Coronary artery (tissue), 2 donors: Measurements from ENCODE around the gene RALGAPA1.
"Not testable (repeated sequence)": the region's sequence is repeated elsewhere in the genome, so short reads cannot be mapped to it uniquely, and the experiment has no call there.

Experiments
- DNase-seq: peaks from one replicate; pipeline ENCODE4 v3.0.0-alpha.2; 2017; ENCODE audit warnings: low spot score
- H3K27ac ChIP-seq, 2 donors: fragments of 200-600 bp; sonication (generic); one replicate each; pipeline ENCODE4 v1.5.1; 2016 to 2019
- H3K4me3 ChIP-seq: fragments of 200-600 bp; sonication (generic); 2 replicates; pipeline ENCODE4 v1.5.1; 2016; ENCODE audit warnings: mild to moderate bottlenecking, moderate library complexity
- TF ChIP-seq, protein P1 (sequence below): fragments of 200-600 bp; sonication (generic); IDR thresholded peaks from one replicate; pipeline ENCODE4 v1.5.1; 2019; ENCODE audit warnings: antibody characterized with exemption

Gene RALGAPA1

DNA sequence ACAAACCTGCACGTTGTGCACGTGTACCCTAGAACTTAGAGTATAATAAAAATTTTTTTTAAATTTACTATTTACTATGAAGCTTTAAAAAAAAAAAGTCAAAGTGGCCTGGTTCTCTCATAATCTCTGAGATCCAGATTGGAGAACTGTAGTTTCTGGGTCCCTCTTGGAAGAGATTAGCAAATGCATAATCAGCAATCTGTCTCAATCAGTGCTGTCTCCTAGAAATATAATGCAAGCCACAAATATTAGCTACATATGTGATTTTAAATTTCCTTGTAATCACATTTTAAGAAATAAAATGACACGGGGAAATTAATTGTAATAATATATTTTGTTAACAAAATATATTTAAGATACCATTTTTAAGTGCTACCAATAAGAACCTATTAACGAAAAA, 32.3 kb downstream of the RALGAPA1 start:
- no peak for DNase-seq
- no peak overlapping the region for H3K4me3 ChIP-seq
- TF ChIP-seq, protein P1, sequence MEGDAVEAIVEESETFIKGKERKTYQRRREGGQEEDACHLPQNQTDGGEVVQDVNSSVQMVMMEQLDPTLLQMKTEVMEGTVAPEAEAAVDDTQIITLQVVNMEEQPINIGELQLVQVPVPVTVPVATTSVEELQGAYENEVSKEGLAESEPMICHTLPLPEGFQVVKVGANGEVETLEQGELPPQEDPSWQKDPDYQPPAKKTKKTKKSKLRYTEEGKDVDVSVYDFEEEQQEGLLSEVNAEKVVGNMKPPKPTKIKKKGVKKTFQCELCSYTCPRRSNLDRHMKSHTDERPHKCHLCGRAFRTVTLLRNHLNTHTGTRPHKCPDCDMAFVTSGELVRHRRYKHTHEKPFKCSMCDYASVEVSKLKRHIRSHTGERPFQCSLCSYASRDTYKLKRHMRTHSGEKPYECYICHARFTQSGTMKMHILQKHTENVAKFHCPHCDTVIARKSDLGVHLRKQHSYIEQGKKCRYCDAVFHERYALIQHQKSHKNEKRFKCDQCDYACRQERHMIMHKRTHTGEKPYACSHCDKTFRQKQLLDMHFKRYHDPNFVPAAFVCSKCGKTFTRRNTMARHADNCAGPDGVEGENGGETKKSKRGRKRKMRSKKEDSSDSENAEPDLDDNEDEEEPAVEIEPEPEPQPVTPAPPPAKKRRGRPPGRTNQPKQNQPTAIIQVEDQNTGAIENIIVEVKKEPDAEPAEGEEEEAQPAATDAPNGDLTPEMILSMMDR, result no peak

DNA sequence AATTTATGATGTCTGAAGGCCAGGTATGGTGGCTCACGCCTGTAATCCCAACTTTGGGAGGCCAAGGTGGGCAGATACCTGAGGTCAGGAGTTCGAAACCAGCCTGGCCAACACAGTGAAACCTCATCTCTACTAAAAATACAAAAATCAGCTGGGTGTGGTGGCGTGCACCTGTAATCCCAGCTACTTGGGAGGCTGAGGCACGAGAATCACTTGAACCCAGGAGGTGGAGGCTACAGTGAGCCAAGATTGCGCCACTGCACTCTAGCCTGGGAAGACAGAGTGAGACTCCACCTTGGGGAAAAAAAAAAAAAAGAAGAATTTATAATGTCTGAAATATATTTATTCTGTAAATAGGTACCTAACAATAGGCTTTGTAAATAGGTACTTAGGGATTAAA, 33.0 kb downstream of the RALGAPA1 start:
- DNase-seq, H3K27ac ChIP-seq, H3K4me3 ChIP-seq: not testable (repeated sequence)

More for the DNA sequence above, 32.3 kb downstream of the RALGAPA1 start:
- H3K27ac ChIP-seq, result no peak overlapping the region

DNA sequence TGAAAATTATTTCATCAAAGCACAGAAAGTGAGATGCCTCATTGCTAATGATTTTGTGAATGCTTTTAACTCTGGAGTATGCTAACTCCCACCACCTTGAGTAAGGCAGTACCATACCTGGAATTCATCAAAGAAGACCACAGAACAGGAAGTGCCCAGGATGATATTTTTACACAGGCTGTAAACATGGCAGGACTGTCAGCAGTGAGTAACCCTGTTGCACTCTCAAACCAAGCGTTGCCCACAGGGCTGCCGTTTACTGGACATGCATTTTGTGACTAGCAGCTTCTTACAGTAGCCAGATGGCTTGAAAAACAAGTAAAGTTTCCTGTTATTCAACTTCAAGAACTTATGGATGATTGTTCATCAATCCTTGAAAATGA, 42.4 kb downstream of the RALGAPA1 start:
- no peak overlapping the region for H3K27ac ChIP-seq
- DNase-seq, result no peak
- no peak overlapping the region for H3K4me3 ChIP-seq
- TF ChIP-seq, protein P1, result no peak

DNA sequence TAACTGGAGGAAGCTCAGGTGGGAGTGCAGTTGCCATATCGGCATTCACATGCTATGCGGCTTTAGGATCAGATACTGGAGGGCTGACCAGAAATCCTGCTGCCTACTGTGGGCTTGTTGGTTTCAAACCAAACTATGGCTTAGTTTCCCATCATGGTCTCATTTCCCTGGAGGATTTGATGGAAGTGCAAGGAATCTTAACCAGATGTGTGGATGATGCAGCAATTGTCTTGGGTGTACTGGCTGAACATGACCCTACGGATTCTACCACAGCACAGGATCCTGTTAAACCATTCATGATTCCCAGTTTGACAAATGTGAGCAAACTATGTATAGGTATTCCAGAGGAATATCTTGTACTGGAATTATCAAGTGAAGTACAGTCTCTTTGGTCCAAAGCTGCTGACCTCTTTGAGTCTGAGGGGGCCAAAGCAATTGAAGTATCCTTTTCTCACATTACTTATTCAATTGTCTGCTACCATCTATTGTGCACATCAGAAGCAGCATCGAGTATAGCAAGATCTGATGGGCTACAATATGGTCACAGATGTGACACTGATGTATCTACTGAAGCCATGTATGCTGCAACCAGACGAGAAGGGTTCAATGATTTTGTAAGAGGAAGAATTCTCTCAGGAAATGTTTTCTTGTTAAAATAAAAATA, 42.9 kb downstream of the RALGAPA1 start:
- TF ChIP-seq, protein P1, result no peak
- Histone ChIP-seq H3K27ac (no peak overlapping the region), H3K4me3 (no peak overlapping the region)
- DNase-seq, result no peak

DNA sequence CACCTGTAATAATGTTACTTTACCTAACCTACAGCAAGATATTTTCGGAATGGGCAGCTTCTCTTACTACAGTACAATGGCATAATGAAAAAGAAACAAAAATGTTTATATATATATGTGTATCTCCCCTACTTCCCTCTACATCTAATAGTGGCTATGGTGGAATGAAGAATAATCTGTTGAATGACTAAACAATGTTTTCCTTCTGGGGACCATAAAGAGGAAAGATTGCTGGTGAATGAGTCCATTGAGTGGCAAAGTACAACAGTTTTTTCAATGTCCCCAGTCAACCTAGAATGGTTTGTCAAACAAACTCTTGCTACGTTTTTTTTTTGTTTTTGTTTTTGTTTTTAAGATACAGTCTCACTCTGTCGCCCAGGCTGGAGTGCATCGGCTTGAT, 47.2 kb downstream of the RALGAPA1 start:
- Histone ChIP-seq H3K27ac (no peak overlapping the region), H3K4me3 (no peak overlapping the region)
- no peak for DNase-seq
- TF ChIP-seq, protein P1, result no peak

DNA sequence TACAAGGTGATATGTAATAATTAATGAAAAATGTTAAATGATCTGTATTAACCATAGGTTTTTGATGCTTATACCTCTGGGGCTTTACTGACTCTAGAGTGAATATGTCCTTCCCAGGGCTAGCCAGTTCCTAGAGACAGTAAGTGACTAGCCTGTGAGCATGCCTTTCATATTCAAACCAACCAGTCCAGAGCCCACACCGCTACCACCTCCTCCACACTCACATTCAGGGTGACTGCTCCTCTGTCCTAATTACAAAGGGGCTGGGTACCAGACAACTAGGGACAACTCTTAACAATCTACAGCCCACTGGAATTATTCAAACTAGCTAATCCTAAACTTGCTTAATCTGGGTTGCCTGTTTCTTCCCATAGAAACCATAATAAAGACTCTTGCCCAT, 49.0 kb downstream of the RALGAPA1 start:
- TF ChIP-seq, protein P1, result no peak
- H3K4me3 ChIP-seq, result no peak overlapping the region
- H3K27ac ChIP-seq, result no peak overlapping the region
- DNase-seq, result no peak

DNA sequence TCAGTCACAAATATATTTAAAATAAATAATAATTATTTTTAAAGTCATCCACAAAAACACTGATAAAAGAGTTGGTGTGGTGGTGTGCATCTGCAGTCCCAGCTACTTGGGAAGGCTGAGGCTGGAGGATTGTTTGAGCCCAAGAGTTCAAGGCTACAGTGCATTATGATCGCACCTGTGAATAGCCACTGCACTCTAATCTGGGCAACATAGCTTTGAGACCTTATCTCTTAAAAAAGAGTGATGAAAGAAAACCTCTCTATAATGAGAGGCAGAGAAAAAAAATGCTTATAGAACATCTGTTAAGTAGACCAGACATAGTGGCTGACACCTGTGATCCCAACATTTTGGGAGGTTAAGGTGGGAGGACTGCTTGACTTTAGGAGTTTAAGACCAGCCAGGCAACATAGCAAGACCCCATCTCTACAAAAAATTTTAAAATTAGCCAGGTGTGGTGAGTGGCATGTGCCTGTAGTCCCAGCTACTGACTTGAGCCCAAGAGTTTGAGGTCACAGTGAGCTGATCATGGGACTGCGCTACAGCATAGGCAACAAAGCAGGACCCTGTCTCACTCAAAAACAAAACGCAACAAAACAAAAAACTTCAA, 50.5 kb downstream of the RALGAPA1 start:
- no peak for DNase-seq
- TF ChIP-seq, protein P1, result no peak
- no peak overlapping the region for H3K27ac ChIP-seq
- no peak overlapping the region for H3K4me3 ChIP-seq
